Forelimb muscle (tissue), 1 donor: ENCODE measurements around the gene MEI4. TPM values are rescaled to one million over a fixed set of nuclear protein-coding genes. Genes with fewer than 3 reads are reported as not detected.
"Not testable (repeated sequence)": the region's sequence is repeated elsewhere in the genome, so short reads cannot be mapped to it uniquely, and the experiment has no call there.

Source experiments
- DNase-seq: peaks from one replicate; pipeline ENCODE4 v3.0.0-alpha.2; 2013; ENCODE audit warnings: low read depth
- polyA plus RNA-seq: library from polyadenylated mRNA; unstranded; fragments of 120-200 nt; gene quantifications from one replicate; pipeline ENCODE4 v1.2.1, GENCODE V29; 2013; ENCODE audit not compliant: insufficient read length

MEI4 gene
- 0.04 TPM for polyA plus RNA-seq

DNA sequence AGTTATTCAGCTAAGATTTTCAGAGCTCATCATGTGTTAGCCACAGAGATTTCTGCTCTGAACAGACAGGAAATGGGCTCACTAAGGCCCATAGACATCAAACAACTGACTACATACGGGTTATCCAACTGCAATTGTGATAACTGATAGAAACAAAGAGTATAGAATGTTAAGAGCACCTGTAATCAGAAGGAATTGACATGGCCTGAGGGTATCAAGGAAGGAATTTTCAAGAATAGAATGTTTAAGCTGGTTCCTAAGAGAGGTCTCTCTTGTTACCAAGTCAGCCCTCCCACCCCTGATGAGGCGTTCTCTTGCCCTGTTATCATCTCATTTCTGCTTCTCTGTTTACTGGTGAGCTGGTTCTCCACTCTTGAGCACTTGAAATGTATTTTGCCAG is at the start of gene MEI4:
TSS of gene MEI4 (plus strand) at position 301 of the 400 bp plus-strand sequence. CDS start 37,633 bp downstream, outside the sequence.
- DNase-seq, result no peak

DNA sequence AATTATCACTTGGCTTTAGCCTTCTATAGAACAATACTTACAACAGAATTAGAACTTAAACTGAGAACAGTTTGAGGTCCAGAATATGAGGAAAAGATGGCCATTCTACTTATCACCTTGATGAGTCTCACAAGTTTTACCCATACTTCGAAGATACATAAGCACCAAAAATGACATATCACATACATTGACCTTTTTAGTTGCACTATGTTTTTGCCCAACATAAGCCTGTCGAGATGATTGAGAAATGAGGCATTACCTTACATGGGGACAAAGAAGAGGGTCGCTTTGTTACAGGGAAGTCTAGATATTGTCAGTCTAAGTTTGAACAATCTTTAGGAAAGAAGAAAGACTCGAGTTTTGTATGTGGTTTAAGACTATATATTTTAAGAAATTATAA is 48.4 kb upstream of the MEI4 start:
- no peak for DNase-seq

- DNase-seq, result no peak
Measured at GRCh38 chr6:77607004-77607403, 45.8 kb upstream of the MEI4 start.

- DNase-seq, result no peak
Measured at GRCh38 chr6:77609106-77609505, 43.7 kb upstream of the MEI4 start.

- no peak for DNase-seq
Measured at GRCh38 chr6:77619114-77619513, 33.7 kb upstream of the MEI4 start.

- DNase-seq, result no peak
Measured at GRCh38 chr6:77620278-77620882, 32.5 kb upstream of the MEI4 start.

DNA sequence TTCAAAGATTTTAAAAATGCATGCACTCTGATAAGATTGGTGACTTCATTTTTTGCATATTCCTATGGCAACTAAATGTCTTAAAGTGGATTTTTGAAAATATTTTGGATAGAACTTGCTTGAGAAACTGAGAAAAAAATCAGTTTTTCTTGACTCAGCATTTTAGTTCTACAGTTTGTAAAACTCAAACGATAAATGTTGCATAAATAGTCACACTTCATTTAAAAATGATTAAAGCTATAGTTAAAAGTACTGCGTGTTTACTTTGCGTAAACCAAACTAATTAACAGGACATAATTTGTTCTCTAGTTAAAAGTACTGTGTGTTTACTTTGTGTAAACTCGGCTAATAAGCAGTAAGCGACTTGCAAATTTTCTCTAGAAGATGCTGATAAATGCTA is 28.3 kb upstream of the MEI4 start:
- no peak for DNase-seq

DNA sequence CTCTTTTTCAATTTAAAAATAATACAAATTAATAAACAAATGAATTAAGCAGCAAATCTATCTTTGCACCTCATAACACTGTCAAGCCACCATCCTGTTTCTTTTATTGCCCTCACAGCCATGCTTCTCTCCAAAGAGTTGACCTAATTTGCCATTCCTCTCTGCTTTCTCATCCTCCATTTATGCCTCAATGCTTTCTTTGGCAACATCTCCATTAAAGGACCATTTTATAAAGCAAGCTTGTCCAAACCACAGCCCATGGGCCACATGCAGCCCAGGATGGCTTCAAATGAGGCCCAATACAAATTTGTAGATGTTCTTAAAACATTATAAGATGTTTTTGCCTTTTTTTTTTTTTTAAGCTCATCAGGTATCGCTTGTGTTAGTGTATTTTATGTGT is 26.4 kb upstream of the MEI4 start:
- DNase-seq, result no peak

GRCh38 chr6:77630014-77630413 is 22.8 kb upstream of the MEI4 start:
- no peak for DNase-seq

- DNase-seq, result no peak
Measured at GRCh38 chr6:77633471-77633870, 19.4 kb upstream of the MEI4 start.

DNA sequence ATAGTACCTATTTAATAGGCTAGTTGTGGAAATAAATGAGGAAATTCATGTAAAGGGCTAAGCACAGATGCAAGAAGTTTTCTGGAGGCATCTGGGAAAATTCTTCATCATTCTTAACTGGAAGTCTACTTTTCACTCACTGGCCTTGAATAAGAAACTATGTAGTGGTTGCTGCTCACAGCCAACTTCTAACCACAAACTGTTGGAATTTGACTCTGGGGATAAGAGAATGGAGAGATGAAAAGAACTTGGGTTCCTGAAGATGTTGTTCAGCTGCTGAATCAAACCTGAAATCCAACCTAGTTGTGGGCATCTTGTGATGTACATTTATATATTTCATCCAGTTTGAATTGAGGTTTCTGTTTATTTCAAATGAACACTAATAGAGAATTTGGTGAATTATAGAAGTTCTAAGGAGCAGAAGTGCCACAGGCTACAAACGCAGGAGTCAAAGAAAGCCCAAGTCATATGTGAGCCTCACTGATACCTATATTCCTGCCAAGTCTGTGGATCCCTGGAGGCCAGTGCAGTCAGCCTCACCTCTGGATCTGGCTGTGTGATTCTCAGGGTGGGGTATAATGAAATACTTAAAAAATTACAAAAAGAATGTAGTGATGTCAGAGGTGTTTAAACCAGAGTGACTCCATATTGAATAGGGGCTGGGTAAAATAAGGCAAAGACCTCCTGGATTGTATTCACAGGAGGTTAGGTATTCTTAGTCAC is 18.7 kb upstream of the MEI4 start:
- DNase-seq, result no peak

GRCh38 chr6:77638129-77638830 is 14.6 kb upstream of the MEI4 start:
- no peak for DNase-seq

GRCh38 chr6:77644102-77644705 is 8.6 kb upstream of the MEI4 start:
- DNase-seq, result no peak

- no peak for DNase-seq
Measured at GRCh38 chr6:77650098-77650663, 2.7 kb upstream of the MEI4 start.

GRCh38 chr6:77653816-77654215 is 977 bp downstream of the MEI4 start:
- DNase-seq, result no peak

DNA sequence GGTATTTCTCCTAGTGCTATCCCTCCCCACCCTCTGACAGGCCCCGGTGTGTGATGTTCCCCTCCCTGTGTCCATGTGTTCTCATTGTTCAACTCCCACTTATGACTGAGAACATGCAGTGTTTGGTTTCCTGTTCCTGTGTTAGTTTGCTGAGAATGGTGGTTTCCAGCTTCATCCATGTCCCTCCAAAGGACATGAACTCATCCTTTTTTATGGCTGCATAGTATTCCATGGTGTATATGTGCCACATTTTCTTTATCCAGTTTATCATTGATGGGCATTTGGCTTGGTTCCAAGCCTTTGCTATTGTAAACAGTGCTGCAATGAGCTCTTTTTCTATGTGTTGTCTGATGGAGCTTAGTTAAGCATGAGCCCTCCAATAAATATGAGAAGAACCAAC is 2.2 kb downstream of the MEI4 start:
- DNase-seq, result not testable (repeated sequence)

- no peak for DNase-seq
Measured at GRCh38 chr6:77656999-77657764, 4.3 kb downstream of the MEI4 start.

- no peak for DNase-seq
Measured at GRCh38 chr6:77666340-77666739, 13.5 kb downstream of the MEI4 start.

- no peak for DNase-seq
Measured at GRCh38 chr6:77666846-77667245, 14.0 kb downstream of the MEI4 start.

- no peak for DNase-seq
Measured at GRCh38 chr6:77669913-77670312, 17.1 kb downstream of the MEI4 start.

- DNase-seq, result no peak
Measured at GRCh38 chr6:77674211-77674610, 21.4 kb downstream of the MEI4 start.
